Testis (tissue), 3 donors: ENCODE measurements around the gene MRPL10. TPM values are rescaled to one million over a fixed set of nuclear protein-coding genes. Genes with fewer than 3 reads are reported as not detected.
A peak's percentile ranks its signal among the peaks of the same experiment; 100 is the strongest.

Experiments used
- DNase-seq: peaks from one replicate; pipeline ENCODE4 v3.0.0-alpha.2; 2019
- H3K27ac ChIP-seq, 2 donors: fragments of 200-600 bp; sonication (generic); one replicate each; pipeline ENCODE4 v1.5.1; 2019
- H3K27me3 ChIP-seq: fragments of 200-600 bp; sonication (generic); one replicate; pipeline ENCODE4 v1.5.1; 2019
- H3K36me3 ChIP-seq: fragments of 200-600 bp; sonication (generic); one replicate; pipeline ENCODE4 v1.5.1; 2017; ENCODE audit warnings: low read depth; ENCODE audit errors: missing control alignments
- H3K4me1 ChIP-seq: fragments of 200-600 bp; sonication (generic); one replicate; pipeline ENCODE4 v1.5.1; 2019
- H3K4me3 ChIP-seq, 2 donors: fragments of 200-600 bp; sonication (generic); one replicate each; pipeline ENCODE4 v1.5.1; 2017 to 2019
- H3K9me3 ChIP-seq: fragments of 200-600 bp; sonication (generic); one replicate; pipeline ENCODE4 v1.5.1; 2017
- POLR2A ChIP-seq: fragments of 450-650 bp; IDR thresholded peaks from one replicate; pipeline ENCODE4 v1.6.1; 2017; ENCODE audit warnings: antibody characterized with exemption, mild to moderate bottlenecking, moderate library complexity
- WGBS, 2 donors: methylation state at CpG; one replicate each; pipeline ENCODE4 v1.1.5; 2018; 5-methylcytosine and 5-hydroxymethylcytosine counted together
- intact Hi-C: fragments of 100-400 bp; cut with DNase I; formaldehyde crosslinking; loops from one replicate; pipeline ENCODE4 v1.15.1; 2023; ENCODE audit warnings: low total_unique reads
- polyA plus RNA-seq: library from polyadenylated mRNA; stranded (reverse); fragments of 350-450 nt; fragmentation: Illumina TruSeq; extraction: RNeasy Lipid Tissue Mini Kit (QIAGEN cat#74804); gene quantifications from one replicate; pipeline ENCODE4 v1.2.3, GENCODE V29; 2014; ENCODE audit warnings: low read depth, low replicate concordance; ENCODE audit not compliant: insufficient read depth
- total RNA-seq, 2 donors: library from RNA; depleted of rRNA; stranded (reverse); fragments of >200 nt; gene quantifications; one replicate each; pipeline ENCODE4 v1.2.3, GENCODE V29; 2016
- TF ChIP-seq, protein P1 (sequence below), 3 experiments: fragments of 450-650 bp in 2 of 3; fragments of 200-600 bp in 1 of 3; sonication (generic) in 1 of 3; IDR thresholded peaks; one replicate each; pipeline ENCODE4 v1.5.1; 2016 to 2019; ENCODE audit warnings: antibody characterized with exemption in 3 of 3, mild to moderate bottlenecking in 2 of 3, moderate library complexity in 1 of 3

The MRPL10 gene
- total and polyA plus RNA-seq, 3 donors from 2014 or later, result 47.1 to 51.5 (median 47.4) TPM

DNA sequence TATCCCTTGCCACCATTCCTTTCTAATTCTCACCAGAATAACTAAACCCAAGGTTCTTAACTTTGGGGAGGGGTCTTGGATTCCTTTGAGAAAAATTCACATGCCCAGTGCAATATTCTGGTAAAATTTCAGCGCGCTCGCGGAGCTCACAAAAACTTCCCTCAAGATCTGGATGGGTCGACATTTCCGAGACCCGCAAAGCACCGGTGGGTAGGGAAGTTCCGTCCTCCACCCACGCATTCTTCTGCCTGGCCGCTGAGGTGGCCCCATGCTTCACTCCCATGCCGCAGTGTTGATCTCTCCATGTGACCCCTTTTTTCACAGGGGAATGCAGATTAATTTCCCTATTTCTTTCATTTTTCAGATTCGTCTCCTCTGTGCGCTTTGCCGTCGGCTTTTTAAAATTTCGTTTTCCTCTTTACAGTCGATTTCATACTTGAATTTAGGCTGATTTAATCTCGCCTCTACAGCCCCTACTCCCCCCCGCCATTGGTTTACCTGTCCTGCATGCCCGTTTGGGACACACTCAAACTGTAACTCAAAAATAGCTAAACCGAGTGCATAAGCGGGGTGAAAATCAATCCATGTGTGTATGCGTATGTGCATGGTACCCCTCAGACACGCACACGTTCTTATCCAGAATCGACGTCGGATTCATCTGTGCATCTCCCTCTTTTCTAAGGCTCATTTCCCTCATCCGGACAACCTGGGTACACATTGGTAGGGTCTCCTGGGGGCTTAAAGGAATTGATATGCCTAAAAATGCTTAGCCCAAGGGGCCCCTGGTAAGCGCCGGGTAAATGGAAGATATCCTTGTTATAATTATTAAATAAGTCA lies 21.0 kb upstream of the MRPL10 start:
- WGBS, 2 donors, result 26 to 32% methylated on average over 32 of the region's 32 CpGs
- Histone ChIP-seq H3K9me3 (no peaks in the 10 kb centered on the region), H3K36me3 (no peaks in the 10 kb centered on the region), H3K4me1 (peaks cover 13% of the 10 kb centered on the region), H3K27me3 (no peaks in the 10 kb centered on the region), H3K4me3 (no peak overlapping the region), H3K27ac (no peak overlapping the region)
- no peak for DNase-seq
- TF ChIP-seq POLR2A, result no peak
- TF ChIP-seq, protein P1, sequence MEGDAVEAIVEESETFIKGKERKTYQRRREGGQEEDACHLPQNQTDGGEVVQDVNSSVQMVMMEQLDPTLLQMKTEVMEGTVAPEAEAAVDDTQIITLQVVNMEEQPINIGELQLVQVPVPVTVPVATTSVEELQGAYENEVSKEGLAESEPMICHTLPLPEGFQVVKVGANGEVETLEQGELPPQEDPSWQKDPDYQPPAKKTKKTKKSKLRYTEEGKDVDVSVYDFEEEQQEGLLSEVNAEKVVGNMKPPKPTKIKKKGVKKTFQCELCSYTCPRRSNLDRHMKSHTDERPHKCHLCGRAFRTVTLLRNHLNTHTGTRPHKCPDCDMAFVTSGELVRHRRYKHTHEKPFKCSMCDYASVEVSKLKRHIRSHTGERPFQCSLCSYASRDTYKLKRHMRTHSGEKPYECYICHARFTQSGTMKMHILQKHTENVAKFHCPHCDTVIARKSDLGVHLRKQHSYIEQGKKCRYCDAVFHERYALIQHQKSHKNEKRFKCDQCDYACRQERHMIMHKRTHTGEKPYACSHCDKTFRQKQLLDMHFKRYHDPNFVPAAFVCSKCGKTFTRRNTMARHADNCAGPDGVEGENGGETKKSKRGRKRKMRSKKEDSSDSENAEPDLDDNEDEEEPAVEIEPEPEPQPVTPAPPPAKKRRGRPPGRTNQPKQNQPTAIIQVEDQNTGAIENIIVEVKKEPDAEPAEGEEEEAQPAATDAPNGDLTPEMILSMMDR (IDR thresholded peaks at IDR 0.05), result no peak
- intact Hi-C loops, result no loop called here

DNA sequence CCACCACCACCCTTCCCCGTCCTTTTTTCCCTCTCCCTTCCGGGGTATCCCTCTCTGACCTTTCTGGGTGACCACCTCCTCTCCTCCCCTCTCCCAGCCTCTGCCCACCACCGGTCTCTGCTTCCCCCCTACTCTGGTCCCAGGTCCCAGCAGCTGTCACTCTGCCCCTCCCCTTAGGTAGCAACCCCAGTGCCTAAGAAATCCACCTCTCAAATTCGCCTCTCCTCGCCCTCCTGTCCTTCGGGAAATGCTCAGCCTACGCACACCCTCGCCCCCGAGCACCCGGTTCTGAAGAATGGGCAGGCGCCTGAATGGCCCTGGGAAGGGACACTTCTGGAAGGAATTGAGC lies 20.4 kb upstream of the MRPL10 start:
- Histone ChIP-seq H3K4me1 (peaks cover 13% of the 10 kb centered on the region), H3K36me3 (no peaks in the 10 kb centered on the region), H3K27me3 (no peaks in the 10 kb centered on the region), H3K9me3 (no peaks in the 10 kb centered on the region), H3K4me3 (no peak overlapping the region), H3K27ac (no peak overlapping the region)
- intact Hi-C loops, result no loop called here
- 36 to 43% methylated on average over 11 of the region's 11 CpGs for WGBS, 2 donors
- no peak for TF ChIP-seq POLR2A
- TF ChIP-seq, protein P1 (IDR thresholded peaks at IDR 0.05), result no peak
- no peak for DNase-seq

DNA sequence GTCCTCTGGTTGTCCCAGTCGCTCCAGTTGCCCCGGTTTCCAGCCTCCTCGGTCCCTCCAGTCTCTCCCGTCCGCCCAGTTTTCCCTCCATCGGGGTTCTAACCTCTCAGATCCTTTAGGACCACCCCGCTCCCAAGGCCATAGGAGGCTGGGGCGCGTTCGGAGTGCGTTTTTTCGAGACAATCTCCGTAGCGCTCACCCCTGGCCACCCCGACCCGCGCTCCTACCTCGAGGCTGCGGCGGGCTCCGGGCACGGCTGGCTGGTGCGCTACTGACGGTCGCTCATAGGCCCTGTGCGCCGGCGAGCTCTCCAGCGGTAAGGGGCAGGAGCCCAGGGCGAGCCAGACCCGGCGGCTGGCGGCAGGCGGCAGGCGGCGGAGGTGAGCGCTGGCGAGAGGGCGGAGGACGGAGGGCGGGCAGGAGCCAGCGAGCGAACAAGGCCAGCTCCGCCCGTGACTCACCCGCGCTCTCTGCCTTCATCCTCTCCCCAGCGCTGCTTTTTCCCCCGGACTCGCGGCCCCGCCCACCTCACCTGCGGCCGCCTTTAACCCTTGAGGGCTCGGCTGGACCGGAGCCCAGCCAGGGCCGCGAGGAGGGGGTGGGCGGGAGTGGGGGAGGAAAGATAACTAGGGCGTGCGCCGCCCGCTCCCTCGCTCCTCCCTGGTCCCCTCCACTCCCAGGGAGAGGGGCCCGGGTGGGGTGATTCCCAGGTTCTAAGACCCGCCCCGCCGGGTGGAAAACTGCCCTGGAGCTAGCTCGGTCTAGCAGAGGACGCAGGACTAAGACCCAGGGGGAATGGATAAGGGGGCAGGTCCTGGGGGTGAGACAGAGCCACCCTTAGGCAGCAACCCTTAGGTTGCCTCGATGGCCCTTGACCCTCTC lies 19.6 kb upstream of the MRPL10 start, which contains the start of gene SP6:
SP6 (minus strand) TSS at position 472 of the 882 bp plus-strand sequence. CDS start 2,734 bp downstream, outside the sequence.
- TF ChIP-seq, protein P1 (IDR thresholded peaks at IDR 0.05), result no peak
- no peak for TF ChIP-seq POLR2A
- Histone ChIP-seq H3K36me3 (no peaks in the 10 kb centered on the region), H3K9me3 (no peaks in the 10 kb centered on the region), H3K4me3 (peak within 1 kb of the TSS; percentile 6 to 46), H3K27me3 (no peaks in the 10 kb centered on the region), H3K4me1 (peaks cover 13% of the 10 kb centered on the region), H3K27ac (no peak within 1 kb of the TSS)
- intact Hi-C loops, result no loop called here
- 8 to 13% methylated on average over 25 to 71 of the region's 71 CpGs for whole genome bisulfite sequencing, 2 donors
- DNase-seq, result peak; percentile 66

DNA sequence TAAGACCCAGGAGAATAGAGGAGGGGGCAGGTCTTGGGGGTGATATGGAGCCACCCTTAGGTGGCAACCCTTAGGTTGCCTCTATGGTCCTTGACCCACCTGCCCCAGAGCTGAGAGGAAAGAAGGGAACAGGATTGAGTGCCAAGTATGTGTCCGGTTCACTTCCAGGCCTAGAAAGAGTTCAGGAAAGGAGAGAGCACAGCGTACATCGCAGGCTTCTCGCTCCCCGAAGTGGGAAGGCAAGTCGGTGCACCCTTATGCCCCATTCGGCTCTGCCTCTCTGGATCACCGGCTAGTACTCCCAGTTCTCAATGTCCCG lies 19.0 kb upstream of the MRPL10 start:
- TF ChIP-seq, protein P1 (IDR thresholded peaks at IDR 0.05), result no peak
- no peak for TF ChIP-seq POLR2A
- Histone ChIP-seq H3K4me3 (peak overlapping the region in 1 of 2 donors; percentile 46), H3K27me3 (no peaks in the 10 kb centered on the region), H3K27ac (no peak overlapping the region), H3K4me1 (peaks cover 13% of the 10 kb centered on the region), H3K9me3 (no peaks in the 10 kb centered on the region), H3K36me3 (no peaks in the 10 kb centered on the region)
- no peak for DNase-seq
- 25 to 48% methylated on average over 4 to 9 of the region's 9 CpGs for WGBS, 2 donors
- intact Hi-C loops, result no loop called here
